NCI-H524 treated with DMSO at 0.1 percent for 48 hours (cell line): ENCODE data around the gene SLC25A26.

ENCODE experiments used
- DNase-seq: peaks from one replicate; lab custom pipeline; 2025; lab: John Stamatoyannopoulos, UW

SLC25A26 gene

GRCh38 chr3:66227051-66227450, 6.2 kb downstream of the SLC25A26 start:
- no peak for DNase-seq

- DNase-seq, result no peak
Observed at GRCh38 chr3:66227915-66228314, 7.1 kb downstream of the SLC25A26 start.

- no peak for DNase-seq
Observed at GRCh38 chr3:66228707-66229106, 7.9 kb downstream of the SLC25A26 start.

- no peak for DNase-seq
Observed at GRCh38 chr3:66229931-66230330, 9.1 kb downstream of the SLC25A26 start.

GRCh38 chr3:66233033-66233432, 12.2 kb downstream of the SLC25A26 start:
- no peak for DNase-seq

- no peak for DNase-seq
Observed at GRCh38 chr3:66236281-66236680, 15.5 kb downstream of the SLC25A26 start.

- no peak for DNase-seq
Observed at GRCh38 chr3:66237552-66237951, 16.8 kb downstream of the SLC25A26 start.

- no peak for DNase-seq
Observed at GRCh38 chr3:66239513-66240123, 18.8 kb downstream of the SLC25A26 start.

- DNase-seq, result no peak
Observed at GRCh38 chr3:66241466-66241865, 20.7 kb downstream of the SLC25A26 start.

- DNase-seq, result no peak
Observed at GRCh38 chr3:66242788-66243464, 22.1 kb downstream of the SLC25A26 start.

GRCh38 chr3:66248641-66249040, 27.8 kb downstream of the SLC25A26 start:
- no peak for DNase-seq

- DNase-seq, result no peak
Observed at GRCh38 chr3:66253790-66254620, 33.2 kb downstream of the SLC25A26 start.

- DNase-seq, result no peak
Observed at GRCh38 chr3:66255865-66256264, 35.1 kb downstream of the SLC25A26 start.

GRCh38 chr3:66256806-66257205, 36.0 kb downstream of the SLC25A26 start:
- no peak for DNase-seq

GRCh38 chr3:66259566-66260255, 38.9 kb downstream of the SLC25A26 start:
- no peak for DNase-seq

GRCh38 chr3:66260431-66260830, 39.6 kb downstream of the SLC25A26 start:
- no peak for DNase-seq

- no peak for DNase-seq
Observed at GRCh38 chr3:66261355-66261754, 40.6 kb downstream of the SLC25A26 start.

GRCh38 chr3:66265649-66266048, 44.8 kb downstream of the SLC25A26 start:
- DNase-seq, result no peak

GRCh38 chr3:66266551-66266950, 45.8 kb downstream of the SLC25A26 start:
- no peak for DNase-seq

- peak; percentile 47 for DNase-seq
Observed at GRCh38 chr3:66267031-66267430, 46.2 kb downstream of the SLC25A26 start.

- DNase-seq, result no peak
Observed at GRCh38 chr3:66267906-66268305, 47.1 kb downstream of the SLC25A26 start.

- DNase-seq, result no peak
Observed at GRCh38 chr3:66268864-66269263, 48.1 kb downstream of the SLC25A26 start.
